ENCODE measurements around the gene DPEP2NB. TPM values are rescaled to one million over a fixed set of nuclear protein-coding genes. Genes with fewer than 3 reads are reported as not detected.

The DPEP2NB gene
- total RNA-seq, 1 experiment from 2014 or later = not detected

- no TSS peak for BruUV-seq (replicated peaks)
- CTCF ChIA-PET = no interaction called here
- Histone ChIP-seq H3K9me3 (ENCODE audit: low read depth, low read length, poor library complexity, severe bottlenecking) (no peaks in the 10 kb centered on the region), H3K36me3 (ENCODE audit: insufficient read depth, low read length, poor library complexity, severe bottlenecking) (no peaks in the 10 kb centered on the region), H3K4me3 (ENCODE audit: low read depth, low read length, poor library complexity, severe bottlenecking) (no peak overlapping the region), H3K27ac (ENCODE audit: low read depth, low read length, poor library complexity, severe bottlenecking) (no peak overlapping the region), H3K4me1 (ENCODE audit: insufficient read depth, low read length, poor library complexity, severe bottlenecking) (no peaks in the 10 kb centered on the region), H3K27me3 (replicated peaks; ENCODE audit: insufficient read depth, low read depth, low read length, poor library complexity) (no peaks in the 10 kb centered on the region)
- no peak for DNase-seq (ENCODE audit: low spot score)
- POLR2A ChIA-PET (ENCODE audit: low non-redundant PET) = no interaction called here
- intact Hi-C loops (cut with micrococcal nuclease; ENCODE audit: unreplicated experiment) = no loop called here
- TF ChIP-seq CTCF (conservative IDR thresholded peaks at IDR 0.05; ENCODE audit: low read depth, low read length) (no peak), EZH2 (IDR thresholded peaks at IDR 0.05; ENCODE audit: borderline replicate concordance, low read depth, low read length, poor library complexity, severe bottlenecking) (no peak)
Observed at GRCh38 chr16:67977469-67978227, 38.1 kb downstream of the DPEP2NB start.

- POLR2A ChIA-PET (ENCODE audit: low non-redundant PET) = no interaction called here
- DNase-seq (ENCODE audit: low spot score) = no peak
- BruUV-seq (replicated peaks) = no TSS peak
- TF ChIP-seq CTCF (conservative IDR thresholded peaks at IDR 0.05; ENCODE audit: low read depth, low read length) (no peak), EZH2 (IDR thresholded peaks at IDR 0.05; ENCODE audit: borderline replicate concordance, low read depth, low read length, poor library complexity, severe bottlenecking) (no peak)
- Histone ChIP-seq H3K4me3 (ENCODE audit: low read depth, low read length, poor library complexity, severe bottlenecking) (no peak overlapping the region), H3K27me3 (replicated peaks; ENCODE audit: insufficient read depth, low read depth, low read length, poor library complexity) (no peaks in the 10 kb centered on the region), H3K27ac (ENCODE audit: low read depth, low read length, poor library complexity, severe bottlenecking) (no peak overlapping the region), H3K4me1 (ENCODE audit: insufficient read depth, low read length, poor library complexity, severe bottlenecking) (no peaks in the 10 kb centered on the region), H3K36me3 (ENCODE audit: insufficient read depth, low read length, poor library complexity, severe bottlenecking) (no peaks in the 10 kb centered on the region), H3K9me3 (ENCODE audit: low read depth, low read length, poor library complexity, severe bottlenecking) (no peaks in the 10 kb centered on the region)
- CTCF ChIA-PET = no interaction called here
- intact Hi-C loops (cut with micrococcal nuclease; ENCODE audit: unreplicated experiment) = no loop called here
Observed at GRCh38 chr16:67977005-67977404, 38.7 kb downstream of the DPEP2NB start.

- H3K9me3 ChIP-seq (ENCODE audit: low read depth, low read length, poor library complexity, severe bottlenecking) = no peaks in the 10 kb centered on the region
- H3K36me3 ChIP-seq (ENCODE audit: insufficient read depth, low read length, poor library complexity, severe bottlenecking) = no peaks in the 10 kb centered on the region
- no peaks in the 10 kb centered on the region for H3K4me1 ChIP-seq (ENCODE audit: insufficient read depth, low read length, poor library complexity, severe bottlenecking)
- no peak for TF ChIP-seq CTCF (conservative IDR thresholded peaks at IDR 0.05; ENCODE audit: low read depth, low read length)
- no peak for TF ChIP-seq EZH2 (IDR thresholded peaks at IDR 0.05; ENCODE audit: borderline replicate concordance, low read depth, low read length, poor library complexity, severe bottlenecking)
- BruUV-seq (replicated peaks) = no TSS peak
- no peaks in the 10 kb centered on the region for H3K27me3 ChIP-seq (replicated peaks; ENCODE audit: insufficient read depth, low read depth, low read length, poor library complexity)
- no peak for DNase-seq (ENCODE audit: low spot score)
- CTCF ChIA-PET = no interaction called here
- no peak overlapping the region for H3K4me3 ChIP-seq (ENCODE audit: low read depth, low read length, poor library complexity, severe bottlenecking)
- H3K27ac ChIP-seq (ENCODE audit: low read depth, low read length, poor library complexity, severe bottlenecking) = no peak overlapping the region
- intact Hi-C loops (cut with micrococcal nuclease; ENCODE audit: unreplicated experiment) = no loop called here
- POLR2A ChIA-PET (ENCODE audit: low non-redundant PET) = no interaction called here
Observed at GRCh38 chr16:67976205-67976604, 39.5 kb downstream of the DPEP2NB start.
